SH-SY5Y (cell line): ENCODE results near the gene CSHL1.

Experiments used
- GATA2 ChIP-seq: IDR thresholded peaks from 2 replicates; pipeline ENCODE4 v1.6.1; 2011; ENCODE audit warnings: mild to moderate bottlenecking, low read depth, low read length
- GATA3 ChIP-seq: IDR thresholded peaks from 2 replicates; pipeline ENCODE4 v1.6.1; 2011; ENCODE audit warnings: low read depth, mild to moderate bottlenecking, low read length, moderate library complexity

DNA sequence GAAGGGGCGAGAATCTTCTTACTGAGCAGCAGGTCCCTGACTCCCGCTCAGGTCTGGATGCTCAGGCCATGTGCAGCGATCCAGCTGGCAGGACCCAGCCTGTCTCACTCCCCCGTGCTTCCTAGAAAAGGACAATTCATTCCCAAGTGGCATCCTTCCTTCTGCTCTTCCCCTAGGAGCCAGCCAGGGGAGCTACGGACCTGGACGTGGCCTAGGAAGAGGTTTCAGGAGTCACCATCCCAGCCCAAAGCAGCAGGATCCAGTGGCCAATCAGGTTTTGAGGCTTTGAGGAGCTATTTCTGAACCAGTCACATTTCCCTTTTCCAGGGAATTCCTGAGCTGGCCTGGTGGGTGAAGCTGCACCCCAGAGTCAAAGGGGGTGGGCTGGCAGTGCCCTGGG is 28.8 kb upstream of the CSHL1 start:
- TF ChIP-seq GATA3 (no peak), GATA2 (no peak)
